Thyroid gland (tissue), 4 donors: Measurements from ENCODE around the gene LRRC4C.

Source experiments
- POLR2A ChIP-seq, 2 donors: fragments of 450-650 bp; IDR thresholded peaks; one replicate each; pipeline ENCODE4 v1.6.1; 2017; ENCODE audit warnings: antibody characterized with exemption in 2 of 2, mild to moderate bottlenecking in 2 of 2, moderate library complexity in 1 of 2
- TF ChIP-seq, protein P1 (sequence below), 6 experiments: fragments of 200-600 bp in 3 of 6; fragments of 450-650 bp in 3 of 6; sonication (generic) in 3 of 6; IDR thresholded peaks; one replicate each; pipeline ENCODE4 v1.5.1; 2016 to 2019; ENCODE audit warnings: antibody characterized with exemption in 6 of 6, mild to moderate bottlenecking in 2 of 6, inconsistent platforms in 1 of 6, moderate library complexity in 1 of 6

DNA sequence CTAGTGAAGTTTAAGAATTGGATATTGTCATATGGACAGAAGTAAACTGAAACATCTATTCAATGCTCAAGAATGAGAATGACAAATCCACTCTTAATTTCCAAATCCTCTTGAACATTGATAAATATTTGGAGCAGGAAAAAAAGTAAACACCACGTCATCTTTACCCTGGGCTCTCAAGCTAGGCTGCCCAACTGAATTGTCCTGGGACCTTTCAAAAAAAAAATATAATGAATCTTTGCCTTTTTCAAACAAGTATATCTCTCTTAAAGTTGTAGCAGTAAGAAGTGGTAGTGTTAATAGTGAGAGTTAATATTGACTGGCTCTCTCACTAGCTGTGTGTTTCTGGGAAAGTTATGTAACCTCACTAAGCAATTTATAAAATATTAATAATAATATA is 374.3 kb downstream of the LRRC4C start:
- TF ChIP-seq, protein P1, sequence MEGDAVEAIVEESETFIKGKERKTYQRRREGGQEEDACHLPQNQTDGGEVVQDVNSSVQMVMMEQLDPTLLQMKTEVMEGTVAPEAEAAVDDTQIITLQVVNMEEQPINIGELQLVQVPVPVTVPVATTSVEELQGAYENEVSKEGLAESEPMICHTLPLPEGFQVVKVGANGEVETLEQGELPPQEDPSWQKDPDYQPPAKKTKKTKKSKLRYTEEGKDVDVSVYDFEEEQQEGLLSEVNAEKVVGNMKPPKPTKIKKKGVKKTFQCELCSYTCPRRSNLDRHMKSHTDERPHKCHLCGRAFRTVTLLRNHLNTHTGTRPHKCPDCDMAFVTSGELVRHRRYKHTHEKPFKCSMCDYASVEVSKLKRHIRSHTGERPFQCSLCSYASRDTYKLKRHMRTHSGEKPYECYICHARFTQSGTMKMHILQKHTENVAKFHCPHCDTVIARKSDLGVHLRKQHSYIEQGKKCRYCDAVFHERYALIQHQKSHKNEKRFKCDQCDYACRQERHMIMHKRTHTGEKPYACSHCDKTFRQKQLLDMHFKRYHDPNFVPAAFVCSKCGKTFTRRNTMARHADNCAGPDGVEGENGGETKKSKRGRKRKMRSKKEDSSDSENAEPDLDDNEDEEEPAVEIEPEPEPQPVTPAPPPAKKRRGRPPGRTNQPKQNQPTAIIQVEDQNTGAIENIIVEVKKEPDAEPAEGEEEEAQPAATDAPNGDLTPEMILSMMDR (IDR thresholded peaks at IDR 0.05): no peak
- TF ChIP-seq POLR2A (IDR thresholded peaks at IDR 0.05): no peak
